Choroid plexus epithelial cell (primary cell): Measurements from ENCODE around the gene ARFIP1.
A peak's percentile ranks its signal among the peaks of the same experiment; 100 is the strongest.

Experiments used
- DNase-seq: peaks from one replicate; pipeline ENCODE4 v3.0.0-alpha.2; 2010; ENCODE audit warnings: low read depth
- H3K4me3 ChIP-seq: 2 replicates; pipeline ENCODE4 v1.5.1; 2011; ENCODE audit warnings: low read depth, mild to moderate bottlenecking, control low read depth, low read length, moderate library complexity
- CTCF ChIP-seq: conservative IDR thresholded peaks from 2 replicates; pipeline ENCODE4 v1.5.1; 2011; ENCODE audit warnings: low read depth, mild to moderate bottlenecking, control low read depth, inconsistent platforms, low read length, moderate library complexity

The ARFIP1 gene

DNA sequence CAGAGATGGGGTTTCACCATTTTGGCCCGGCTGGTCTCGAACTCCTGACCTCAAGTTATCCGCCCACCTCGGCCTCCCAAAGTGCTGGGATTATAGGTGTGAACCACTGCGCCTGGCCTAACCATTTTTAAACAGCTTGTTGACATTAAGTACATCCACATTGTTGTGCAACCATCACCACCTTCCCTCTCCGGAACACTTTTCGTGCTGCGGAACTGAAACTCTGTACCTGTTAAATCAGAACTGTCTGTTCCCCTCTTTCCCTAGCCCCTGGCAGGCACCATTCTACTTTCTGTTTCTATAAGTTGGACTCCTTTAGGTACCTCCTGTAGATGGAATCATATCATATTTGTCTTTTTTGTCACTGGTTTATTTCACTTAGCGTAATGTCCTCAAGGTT is 165.9 kb downstream of the ARFIP1 start:
- TF ChIP-seq CTCF = no peak
- DNase-seq = no peak
- H3K4me3 ChIP-seq = no peak overlapping the region

DNA sequence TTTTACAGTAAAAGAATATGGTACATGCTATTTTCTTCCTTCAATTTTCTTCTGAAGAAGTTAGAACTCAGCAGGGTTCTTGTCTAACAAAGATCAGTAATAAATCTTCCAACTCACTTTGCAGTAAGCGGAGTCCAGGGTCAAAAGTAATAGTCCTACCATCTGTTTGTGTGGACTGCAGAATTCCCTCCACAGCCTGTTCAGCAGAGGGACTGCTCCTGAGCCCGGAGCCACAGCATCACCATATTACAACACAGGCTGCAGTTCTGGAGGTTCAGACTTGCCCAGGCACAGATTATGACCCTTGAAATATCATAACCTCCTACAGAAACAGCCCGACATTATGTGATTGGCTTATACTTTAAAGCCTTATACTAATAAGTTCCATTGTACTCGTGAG is 166.7 kb downstream of the ARFIP1 start:
- no peak overlapping the region for H3K4me3 ChIP-seq
- no peak for TF ChIP-seq CTCF
- DNase-seq = no peak

- no peak for TF ChIP-seq CTCF
- no peak overlapping the region for H3K4me3 ChIP-seq
- no peak for DNase-seq
These were observed 167.6 kb downstream of the ARFIP1 start for GRCh38 chr4:152947311-152947710.

DNA sequence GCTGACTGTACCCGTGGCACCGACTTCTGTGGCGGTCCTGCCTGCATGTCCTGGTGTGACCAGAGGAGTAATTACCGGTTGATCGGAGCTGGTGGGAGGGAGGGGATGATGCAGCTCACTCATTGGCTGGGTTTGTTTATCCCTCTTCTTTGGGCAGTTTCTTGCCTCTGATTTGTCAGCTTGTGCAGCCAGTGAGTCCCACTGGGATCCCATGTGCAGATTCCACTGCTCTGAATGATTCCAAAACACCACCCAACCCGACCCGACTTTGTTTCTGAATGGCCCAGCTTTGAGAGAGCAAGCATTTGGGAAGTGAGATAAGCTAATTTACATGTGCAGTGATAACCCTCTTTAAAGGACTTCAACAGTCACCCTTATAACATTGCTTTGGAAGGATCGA is 170.2 kb downstream of the ARFIP1 start:
- no peak overlapping the region for H3K4me3 ChIP-seq
- DNase-seq = no peak
- no peak for TF ChIP-seq CTCF

- no peak for DNase-seq
- TF ChIP-seq CTCF = no peak
- H3K4me3 ChIP-seq = no peak overlapping the region
These were observed 170.9 kb downstream of the ARFIP1 start for GRCh38 chr4:152950402-152951274.

GRCh38 chr4:152951348-152951747 is 171.6 kb downstream of the ARFIP1 start:
- TF ChIP-seq CTCF = no peak
- H3K4me3 ChIP-seq = no peak overlapping the region
- DNase-seq = peak; percentile 24

DNA sequence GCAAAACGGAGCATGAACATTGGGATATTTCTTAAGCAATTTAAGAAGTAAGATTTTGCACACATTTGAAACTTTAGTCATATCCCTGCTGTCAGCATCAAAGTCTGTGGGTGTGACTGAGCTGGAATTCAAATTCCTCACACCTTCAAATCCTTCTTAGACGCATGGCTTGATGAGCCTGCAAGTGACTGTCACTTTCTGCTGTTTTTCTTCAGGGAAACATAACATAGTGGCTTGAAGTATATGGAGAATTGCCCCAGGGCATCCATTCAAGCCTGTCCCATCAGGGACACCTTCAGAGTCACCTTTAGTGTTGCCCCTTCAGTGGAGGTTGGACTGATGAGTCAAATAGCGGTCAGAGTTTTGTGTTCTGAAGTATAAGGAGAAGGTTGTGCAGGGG is 173.8 kb downstream of the ARFIP1 start:
- no peak for TF ChIP-seq CTCF
- no peak for DNase-seq
- no peak overlapping the region for H3K4me3 ChIP-seq
